ENCODE data around the gene MPP2. TPM values are rescaled to one million over a fixed set of nuclear protein-coding genes. Genes with fewer than 3 reads are reported as not detected.

Gene MPP2
- polyA plus RNA-seq, 1 of the 3 experiments (the other 2 are of a cell fraction) = 8.3 TPM

DNA sequence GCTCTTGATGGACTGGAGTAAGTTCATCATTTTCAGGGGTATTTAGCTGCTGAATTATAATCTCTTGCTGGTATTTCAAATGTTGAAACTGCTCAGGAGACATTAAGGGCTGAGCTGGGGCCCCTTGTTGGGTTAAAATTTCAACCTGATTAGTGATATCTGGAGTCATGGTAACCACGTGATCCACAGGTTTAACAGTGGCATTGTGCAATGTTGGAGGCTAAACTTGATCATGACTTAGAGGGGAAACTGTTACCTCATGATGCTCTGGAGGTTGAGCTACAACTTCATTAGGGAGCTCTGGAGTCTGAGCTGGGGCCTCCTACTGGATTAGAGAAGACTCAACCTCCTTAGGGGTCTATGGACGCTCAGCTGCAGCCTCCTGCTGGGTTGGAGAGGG is 17.2 kb upstream of the MPP2 start:
- no peaks in the 10 kb centered on the region for H3K9me3 ChIP-seq
- H3K27me3 ChIP-seq (ENCODE audit: insufficient read depth) = peaks cover 14% of the 10 kb centered on the region; the same call in 1 of the 2 replicates
- no peaks in the 10 kb centered on the region for H3K79me2 ChIP-seq (ENCODE audit: insufficient read depth)
- no peak overlapping the region for H2AFZ ChIP-seq (ENCODE audit: low read depth)
- ChIA-PET CTCF (interaction anchor here (0.9 to 11.3 kb wide), 8 partner anchors 13 to 78 kb away, joined by 3 to 60 read pairs (median 4); partner anchors contain the start of genes CD300LG and MPP2), POLR2A (no interaction called here)
- no peak overlapping the region for H3K4me3 ChIP-seq (ENCODE audit: low read depth in 2 of 2, low read length in 1 of 2)
- H3F3A ChIP-seq (replicated peaks; ENCODE audit: insufficient read depth) = no peaks in the 10 kb centered on the region
- no peak overlapping the region for H3K4me2 ChIP-seq
- no peaks in the 10 kb centered on the region; a peak in 1 of 4 replicates for H3K4me1 ChIP-seq (ENCODE audit: control insufficient read depth in 1 of 2, insufficient read depth in 2 of 2, low read depth in 1 of 2, low read length in 1 of 2)
- H3K27ac ChIP-seq (ENCODE audit: low read depth in 2 of 2, low read length in 1 of 2) = no peak overlapping the region
- H3K9me2 ChIP-seq = no peaks in the 10 kb centered on the region
- TF ChIP-seq SMC3 (IDR thresholded peaks at IDR 0.05; ENCODE audit: low read depth, low read length) = no peak
- TF ChIP-seq YY1 (IDR thresholded peaks at IDR 0.05; ENCODE audit: low read depth) = no peak
- TF ChIP-seq NRF1 (IDR thresholded peaks at IDR 0.05; ENCODE audit: low read depth, low read length) = no peak
- no peak for TF ChIP-seq EP300 (IDR thresholded peaks at IDR 0.05; ENCODE audit: borderline replicate concordance in 1 of 2, low read depth in 1 of 2, low read length in 1 of 2)
- no peak for TF ChIP-seq GATA2 (CRISPR knock-in tag; IDR thresholded peaks at IDR 0.05)
- TF ChIP-seq RAD21 (IDR thresholded peaks at IDR 0.05; ENCODE audit: low read length) = no peak
- TF ChIP-seq, protein P1, sequence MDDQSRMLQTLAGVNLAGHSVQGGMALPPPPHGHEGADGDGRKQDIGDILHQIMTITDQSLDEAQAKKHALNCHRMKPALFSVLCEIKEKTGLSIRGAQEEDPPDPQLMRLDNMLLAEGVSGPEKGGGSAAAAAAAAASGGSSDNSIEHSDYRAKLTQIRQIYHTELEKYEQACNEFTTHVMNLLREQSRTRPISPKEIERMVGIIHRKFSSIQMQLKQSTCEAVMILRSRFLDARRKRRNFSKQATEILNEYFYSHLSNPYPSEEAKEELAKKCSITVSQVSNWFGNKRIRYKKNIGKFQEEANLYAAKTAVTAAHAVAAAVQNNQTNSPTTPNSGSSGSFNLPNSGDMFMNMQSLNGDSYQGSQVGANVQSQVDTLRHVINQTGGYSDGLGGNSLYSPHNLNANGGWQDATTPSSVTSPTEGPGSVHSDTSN (IDR thresholded peaks at IDR 0.05) = no peak
- no peak for TF ChIP-seq EZH2phosphoT487 (IDR thresholded peaks at IDR 0.05; ENCODE audit: borderline replicate concordance, low read depth)
- no peak for TF ChIP-seq FOSL2 (IDR thresholded peaks at IDR 0.05; ENCODE audit: borderline replicate concordance, low read depth)
- no peak for TF ChIP-seq FOXJ3 (CRISPR knock-in tag; IDR thresholded peaks at IDR 0.05)
- TF ChIP-seq, protein P2, sequence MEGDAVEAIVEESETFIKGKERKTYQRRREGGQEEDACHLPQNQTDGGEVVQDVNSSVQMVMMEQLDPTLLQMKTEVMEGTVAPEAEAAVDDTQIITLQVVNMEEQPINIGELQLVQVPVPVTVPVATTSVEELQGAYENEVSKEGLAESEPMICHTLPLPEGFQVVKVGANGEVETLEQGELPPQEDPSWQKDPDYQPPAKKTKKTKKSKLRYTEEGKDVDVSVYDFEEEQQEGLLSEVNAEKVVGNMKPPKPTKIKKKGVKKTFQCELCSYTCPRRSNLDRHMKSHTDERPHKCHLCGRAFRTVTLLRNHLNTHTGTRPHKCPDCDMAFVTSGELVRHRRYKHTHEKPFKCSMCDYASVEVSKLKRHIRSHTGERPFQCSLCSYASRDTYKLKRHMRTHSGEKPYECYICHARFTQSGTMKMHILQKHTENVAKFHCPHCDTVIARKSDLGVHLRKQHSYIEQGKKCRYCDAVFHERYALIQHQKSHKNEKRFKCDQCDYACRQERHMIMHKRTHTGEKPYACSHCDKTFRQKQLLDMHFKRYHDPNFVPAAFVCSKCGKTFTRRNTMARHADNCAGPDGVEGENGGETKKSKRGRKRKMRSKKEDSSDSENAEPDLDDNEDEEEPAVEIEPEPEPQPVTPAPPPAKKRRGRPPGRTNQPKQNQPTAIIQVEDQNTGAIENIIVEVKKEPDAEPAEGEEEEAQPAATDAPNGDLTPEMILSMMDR (IDR thresholded peaks at IDR 0.05) = no peak
- TF ChIP-seq JUND (IDR thresholded peaks at IDR 0.05) = no peak
- TF ChIP-seq, protein P3, sequence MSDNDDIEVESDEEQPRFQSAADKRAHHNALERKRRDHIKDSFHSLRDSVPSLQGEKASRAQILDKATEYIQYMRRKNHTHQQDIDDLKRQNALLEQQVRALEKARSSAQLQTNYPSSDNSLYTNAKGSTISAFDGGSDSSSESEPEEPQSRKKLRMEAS (IDR thresholded peaks at IDR 0.05; ENCODE audit: low read depth) = no peak
- no peak for TF ChIP-seq ELF1 (IDR thresholded peaks at IDR 0.05)
- TF ChIP-seq MEF2A (IDR thresholded peaks at IDR 0.05; ENCODE audit: borderline replicate concordance, low read depth) = no peak
- H3K36me3 ChIP-seq (replicated peaks in 1 of 2; ENCODE audit: control insufficient read depth in 1 of 2, insufficient read depth in 2 of 2, low read length in 1 of 2) = no peaks in the 10 kb centered on the region
- 0% methylated on average over 2 of the region's 2 CpGs for WGBS (ENCODE audit: low lambda C conversion rate)
- DNase-seq = no peak
- H4K20me1 ChIP-seq (ENCODE audit: insufficient read depth) = no peaks in the 10 kb centered on the region
- H3K9ac ChIP-seq = no peak overlapping the region

DNA sequence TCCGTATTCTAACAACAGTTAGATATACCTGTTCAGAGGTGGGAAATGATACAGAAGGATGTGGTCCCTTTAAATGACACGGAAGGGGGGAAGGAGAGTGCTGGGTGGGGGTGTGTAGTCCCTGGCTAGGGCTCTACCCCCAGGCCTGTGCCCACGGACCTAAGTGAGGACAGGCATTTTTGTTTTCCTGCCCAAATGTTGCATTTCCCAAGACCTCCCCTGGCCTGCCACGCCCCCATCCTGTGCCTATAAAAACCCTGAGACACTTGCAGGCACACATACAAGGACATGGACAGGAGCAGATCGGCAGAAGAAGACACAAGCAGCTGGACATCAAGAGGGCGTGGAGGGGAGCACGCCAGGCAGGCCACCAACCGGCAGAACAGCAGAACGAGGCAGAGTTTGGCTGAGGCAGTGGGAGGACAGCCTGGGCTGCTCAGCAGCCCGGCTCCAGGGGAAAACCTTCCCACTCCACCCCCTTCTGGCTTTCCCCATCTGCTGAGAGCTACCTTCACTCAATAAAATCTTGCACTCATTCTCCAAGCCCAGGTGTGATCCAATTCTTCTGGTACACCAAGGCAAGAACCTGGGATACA is 13.3 kb upstream of the MPP2 start:
- Histone ChIP-seq H3K9ac (no peak overlapping the region), H3K4me1 (ENCODE audit: control insufficient read depth in 1 of 2, insufficient read depth in 2 of 2, low read depth in 1 of 2, low read length in 1 of 2) (no peaks in the 10 kb centered on the region), H3K36me3 (replicated peaks in 1 of 2; ENCODE audit: control insufficient read depth in 1 of 2, insufficient read depth in 2 of 2, low read length in 1 of 2) (no peaks in the 10 kb centered on the region), H3K4me2 (no peak overlapping the region), H3F3A (replicated peaks; ENCODE audit: insufficient read depth) (no peaks in the 10 kb centered on the region), H3K27me3 (ENCODE audit: insufficient read depth) (peaks cover 11% of the 10 kb centered on the region; the same call in 1 of the 2 replicates), H3K4me3 (ENCODE audit: low read depth in 2 of 2, low read length in 1 of 2) (no peak overlapping the region), H3K79me2 (ENCODE audit: insufficient read depth) (no peaks in the 10 kb centered on the region), H3K9me3 (no peaks in the 10 kb centered on the region), H3K9me2 (no peaks in the 10 kb centered on the region), H4K20me1 (ENCODE audit: insufficient read depth) (no peaks in the 10 kb centered on the region), H3K27ac (ENCODE audit: low read depth in 2 of 2, low read length in 1 of 2) (no peak overlapping the region), H2AFZ (ENCODE audit: low read depth) (no peak overlapping the region)
- ChIA-PET CTCF (interaction anchor here (1.0 to 11.3 kb wide), 5 partner anchors 8 to 40 kb away, joined by 3 to 60 read pairs (median 10); partner anchors contain the start of genes MPP2 and PPY), POLR2A (no interaction called here)
- DNase-seq = no peak
- WGBS (ENCODE audit: low lambda C conversion rate) = 61% methylated on average over 10 of the region's 10 CpGs
- TF ChIP-seq, protein P3 (IDR thresholded peaks at IDR 0.05; ENCODE audit: low read depth) = no peak
- TF ChIP-seq RAD21 (IDR thresholded peaks at IDR 0.05; ENCODE audit: low read length) = no peak
- no peak for TF ChIP-seq GABPA (IDR thresholded peaks at IDR 0.05; ENCODE audit: low read depth)
- TF ChIP-seq TEAD4 (IDR thresholded peaks at IDR 0.05; ENCODE audit: borderline replicate concordance, insufficient read depth) = no peak
- TF ChIP-seq, protein P1 (IDR thresholded peaks at IDR 0.05) = no peak
- TF ChIP-seq, protein P4, sequence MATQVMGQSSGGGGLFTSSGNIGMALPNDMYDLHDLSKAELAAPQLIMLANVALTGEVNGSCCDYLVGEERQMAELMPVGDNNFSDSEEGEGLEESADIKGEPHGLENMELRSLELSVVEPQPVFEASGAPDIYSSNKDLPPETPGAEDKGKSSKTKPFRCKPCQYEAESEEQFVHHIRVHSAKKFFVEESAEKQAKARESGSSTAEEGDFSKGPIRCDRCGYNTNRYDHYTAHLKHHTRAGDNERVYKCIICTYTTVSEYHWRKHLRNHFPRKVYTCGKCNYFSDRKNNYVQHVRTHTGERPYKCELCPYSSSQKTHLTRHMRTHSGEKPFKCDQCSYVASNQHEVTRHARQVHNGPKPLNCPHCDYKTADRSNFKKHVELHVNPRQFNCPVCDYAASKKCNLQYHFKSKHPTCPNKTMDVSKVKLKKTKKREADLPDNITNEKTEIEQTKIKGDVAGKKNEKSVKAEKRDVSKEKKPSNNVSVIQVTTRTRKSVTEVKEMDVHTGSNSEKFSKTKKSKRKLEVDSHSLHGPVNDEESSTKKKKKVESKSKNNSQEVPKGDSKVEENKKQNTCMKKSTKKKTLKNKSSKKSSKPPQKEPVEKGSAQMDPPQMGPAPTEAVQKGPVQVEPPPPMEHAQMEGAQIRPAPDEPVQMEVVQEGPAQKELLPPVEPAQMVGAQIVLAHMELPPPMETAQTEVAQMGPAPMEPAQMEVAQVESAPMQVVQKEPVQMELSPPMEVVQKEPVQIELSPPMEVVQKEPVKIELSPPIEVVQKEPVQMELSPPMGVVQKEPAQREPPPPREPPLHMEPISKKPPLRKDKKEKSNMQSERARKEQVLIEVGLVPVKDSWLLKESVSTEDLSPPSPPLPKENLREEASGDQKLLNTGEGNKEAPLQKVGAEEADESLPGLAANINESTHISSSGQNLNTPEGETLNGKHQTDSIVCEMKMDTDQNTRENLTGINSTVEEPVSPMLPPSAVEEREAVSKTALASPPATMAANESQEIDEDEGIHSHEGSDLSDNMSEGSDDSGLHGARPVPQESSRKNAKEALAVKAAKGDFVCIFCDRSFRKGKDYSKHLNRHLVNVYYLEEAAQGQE (IDR thresholded peaks at IDR 0.05; ENCODE audit: low read depth, low read length) = no peak
- TF ChIP-seq TAF1 (IDR thresholded peaks at IDR 0.05; ENCODE audit: borderline replicate concordance, low read depth, low read length) = no peak
- TF ChIP-seq SMC3 (IDR thresholded peaks at IDR 0.05; ENCODE audit: low read depth, low read length) = no peak
- TF ChIP-seq FOXJ3 (CRISPR knock-in tag; IDR thresholded peaks at IDR 0.05) = no peak

Measured in SK-N-SH (cell line).